ENCODE results near the gene JUND. TPM values are rescaled to one million over a fixed set of nuclear protein-coding genes. Genes with fewer than 3 reads are reported as not detected.

JUND gene
- total RNA-seq, 1 experiment from 2014 or later, result 221 TPM

GRCh38 chr19:18279516-18280246, 1.7 kb downstream of the JUND start (continued):
- peak; percentile 85 to 94 (median 92); a peak in 5 of 6 replicates for TF ChIP-seq CTCF (IDR thresholded peaks at IDR 0.05 in 2 of 3, conservative IDR thresholded peaks at IDR 0.05 in 1 of 3; ENCODE audit: borderline replicate concordance in 1 of 3, insufficient read depth in 1 of 3, low read depth in 2 of 3, low read length in 2 of 3)
- TF ChIP-seq TCF7L2 (IDR thresholded peaks at IDR 0.05; ENCODE audit: borderline replicate concordance, extremely low read depth, insufficient read depth, insufficient read length), result peak; percentile 33
- TF ChIP-seq ZFX (IDR thresholded peaks at IDR 0.05), result no peak
- TF ChIP-seq EZH2phosphoT487 (IDR thresholded peaks at IDR 0.05; ENCODE audit: borderline replicate concordance), result no peak
- no peak for TF ChIP-seq MAX (IDR thresholded peaks at IDR 0.05)
- TF ChIP-seq EGR1 (IDR thresholded peaks at IDR 0.05; ENCODE audit: low read depth), result peak; percentile 93
- TF ChIP-seq EZH2 (IDR thresholded peaks at IDR 0.05), result no peak
- peak; percentile 32; the same call in 1 of the 2 replicates for TF ChIP-seq CBX3 (IDR thresholded peaks at IDR 0.05; ENCODE audit: low read depth)
- TF ChIP-seq SRF (IDR thresholded peaks at IDR 0.05; ENCODE audit: low read depth), result no peak
- TF ChIP-seq JUND (IDR thresholded peaks at IDR 0.05), result peak; percentile 30; the same call in 1 of the 2 replicates

- H3K4me2 ChIP-seq (ENCODE audit: low read length), result peak overlapping the region; percentile 99
- ChIA-PET RAD21 (ENCODE audit: low non-redundant PET in 1 of 2, low total read pairs in 2 of 2, uncharacterized antibody in 2 of 2, unreplicated experiment in 2 of 2) (interaction anchor here (0.8 to 1.7 kb wide), 8 partner anchors 13 to 131 kb away, joined by 3 to 8 read pairs (median 5); partner anchors contain the start of gene LSM4 (in 2 of the 2)), POLR2A (interaction anchor here (0.6 to 5.3 kb wide), 23 partner anchors 10 to 137 kb away, joined by 3 to 138 read pairs (median 8); partner anchors contain the start of genes GDF15, LSM4, MPV17L2 and RAB3A), CTCF (interaction anchor here (0.7 to 5.7 kb wide), 33 partner anchors 14 to 576 kb away, joined by 3 to 76 read pairs (median 5); partner anchors contain the start of genes LSM4, MPV17L2 and RAB3A)
- H3K4me1 ChIP-seq (ENCODE audit: control insufficient read depth in 1 of 2, insufficient read depth in 2 of 2, low read length in 2 of 2), result peaks cover 52 to 67% of the 10 kb centered on the region in 2 experiments
- DNase-seq (ENCODE audit: low read depth, low spot score) (no peak), ATAC-seq (no peak)
- no peak overlapping the region for H2AFZ ChIP-seq (ENCODE audit: low read depth, low read length, poor library complexity, severe bottlenecking)
- no peaks in the 10 kb centered on the region for H3K9me3 ChIP-seq (ENCODE audit: control insufficient read depth in 1 of 2, insufficient read depth in 1 of 2, low read depth in 1 of 2, low read length in 2 of 2)
- 0 out of 4 replicates have a peak, but pooled peaks cover 0 to 4% of the 10 kb centered on the region in 2 experiments for H3K36me3 ChIP-seq (ENCODE audit: control insufficient read depth in 1 of 2, insufficient read depth in 2 of 2, low read length in 2 of 2)
- BruUV-seq (replicated peaks), result no TSS peak
- intact Hi-C loops (cut with micrococcal nuclease), result loop anchor here (1.0 to 5.0 kb wide), 4 partner anchors 44 to 131 kb away; partner anchors contain the start of genes LSM4 and PGPEP1
- peak overlapping the region; percentile 76 to 89 for H3K4me3 ChIP-seq (replicated peaks in 1 of 2; ENCODE audit: low read depth in 1 of 2, low read length in 2 of 2)
- peaks cover 29% of the 10 kb centered on the region for H3K79me2 ChIP-seq (ENCODE audit: insufficient read depth, low read length)
- H4K20me1 ChIP-seq (ENCODE audit: insufficient read depth), result no peaks in the 10 kb centered on the region
- peak overlapping the region; percentile 100 for H3K27ac ChIP-seq (ENCODE audit: low read depth, low read length)
- H3K27me3 ChIP-seq (ENCODE audit: insufficient read depth, low read length), result no peaks in the 10 kb centered on the region
- H3K9me2 ChIP-seq (ENCODE audit: insufficient read depth), result no peaks in the 10 kb centered on the region
- peak overlapping the region; percentile 98 for H3K9ac ChIP-seq (ENCODE audit: low read length)
- TF ChIP-seq CBX3 (IDR thresholded peaks at IDR 0.05; ENCODE audit: low read depth), result peak; percentile 53; the same call in 1 of the 2 replicates
- no peak for TF ChIP-seq EZH2phosphoT487 (IDR thresholded peaks at IDR 0.05; ENCODE audit: borderline replicate concordance)
Measured at GRCh38 chr19:18279266-18279515, 2.2 kb downstream of the JUND start.

Measured in HCT116 (cell line).